Heart right ventricle (tissue), 16 donors: Measurements from ENCODE around the gene ZC3H10. TPM values are rescaled to one million over a fixed set of nuclear protein-coding genes. Genes with fewer than 3 reads are reported as not detected.

Source experiments
- ATAC-seq, 8 donors: fragments of 200-7000 bp; cut with Tn5 transposase; one replicate each; pipeline ENCODE4 v1.9.1; 2020; ENCODE audit warnings: mild to moderate bottlenecking in 8 of 8, moderate library complexity in 8 of 8, moderate number of reproducible peaks in 1 of 8
- DNase-seq, 2 donors: peaks; one replicate each; pipeline ENCODE4 v3.0.0-alpha.2; 2020
- H3K27ac ChIP-seq, 10 donors: fragments of 200-600 bp; sonication (generic) in 2 of 10; one replicate each; pipeline versions ENCODE4 v1.5.0 to v1.8.0; 2020 to 2022; ENCODE audit warnings: mild to moderate bottlenecking in 3 of 10
- H3K27me3 ChIP-seq, 7 donors: fragments of 200-600 bp; one replicate each; pipeline ENCODE4 v1.8.0; 2021 to 2022; ENCODE audit warnings: mild to moderate bottlenecking in 2 of 7
- H3K36me3 ChIP-seq, 9 donors: fragments of 200-600 bp; sonication (generic) in 1 of 9; one replicate each; pipeline versions ENCODE4 v1.5.0 to v1.8.0; 2020 to 2022; ENCODE audit warnings: mild to moderate bottlenecking in 2 of 9
- H3K4me1 ChIP-seq, 9 donors: fragments of 200-600 bp; sonication (generic) in 1 of 9; one replicate each; pipeline versions ENCODE4 v1.5.0 to v1.8.0; 2020 to 2022; ENCODE audit warnings: mild to moderate bottlenecking in 4 of 9
- H3K4me3 ChIP-seq, 10 donors: fragments of 200-600 bp; sonication (generic) in 2 of 10; one replicate each; pipeline versions ENCODE4 v1.5.0 to v1.8.0; 2020 to 2022; ENCODE audit warnings: mild to moderate bottlenecking in 7 of 10, moderate library complexity in 2 of 10
- H3K9me3 ChIP-seq, 11 donors: fragments of 200-600 bp in 10 of 11; sonication (generic) in 2 of 11; one replicate each; pipeline versions ENCODE4 v1.5.0 to v1.8.0; 2013 to 2022; ENCODE audit warnings: mild to moderate bottlenecking in 2 of 11, control low read depth in 1 of 11, moderate library complexity in 1 of 11
- CTCF ChIP-seq, 9 donors: fragments of 200-600 bp; sonication (generic) in 2 of 9; IDR thresholded peaks; one replicate each; pipeline versions ENCODE4 v1.5.0 to v1.8.0; 2021 to 2022; ENCODE audit warnings: antibody characterized with exemption in 9 of 9, mild to moderate bottlenecking in 5 of 9, moderate library complexity in 1 of 9
- WGBS, 2 donors: extraction: QIAGEN DNeasy Blood & Tissue Kit; methylation state at CpG; one replicate each; pipeline ENCODE4 v1.1.7; 2013; ENCODE audit warnings: inconsistent platforms in 1 of 2; 5-methylcytosine and 5-hydroxymethylcytosine counted together
- intact Hi-C, 10 donors: fragments of 100-400 bp; cut with DNase I; formaldehyde crosslinking; loops; one replicate each; pipeline versions ENCODE4 v1.11.1 to v1.14.2; 2022
- polyA plus RNA-seq, 2 donors: library from polyadenylated mRNA; stranded (reverse); fragments of 200-250 nt; gene quantifications; one replicate each; pipeline ENCODE4 v1.2.3, GENCODE V29; 2013
- total RNA-seq, 10 donors: library from RNA; stranded (reverse); fragmentation: NEBNext Ultra II Directional in 3 of 10; extraction: Animal tissue kit (Norgen Biotek cat#: 25700) in 3 of 10; gene quantifications; one replicate each; pipeline versions ENCODE4 v1.2.1 to v1.2.4, GENCODE V29; 2021 to 2023
- donor health status: Arrhythmogenic right ventricular cardiomyopathy.
- donor health status: ischemic (EF 13 %, LVEDD 7.1; RV severe dilation, severe dysfunction).
- donor health status: healthy with polysubstance abuse.
- donor health status: DM: no; HTN: yes; CAD: no.
- donor health status: DM: no; HTN: no; CAD: no.
- donor health status: ischemic (EF 25% LVEDD 6.9; RV normal size, moderate dysfunction).
- donor health status: ischemic (EF 25% LVEDD 5.7; RV mildly dilated, moderate dysfunction).
- donor health status: healthy.
- donor health status: DM: yes; HTN: yes; CAD: no.
- donor health status: Ischemic cardiomyopathy.
- donor health status: ischemic (EF 35%, LVEDD 5.7; RV mildly dilated, moderate dysfunction).
- donor health status: nonischemic (EF 11% LVEDD 7.7; RV severe dilation, severe dysfunction).
- donor health status: DM: yes; HTN: yes; CAD: no.
- donor health status: PGD.
- donor health status: ischemic (EF 29% LVEDD 5.4; RV normal size, mild dysfunction).
- donor health status: nonischemic (EF 23%, LVEDD 6.1; RV moderate dilation, normal function).

The ZC3H10 gene
- total and polyA plus RNA-seq, 12 donors, result 2.1 to 5.8 (median 4.8) TPM

GRCh38 chr12:56080556-56081138, 37.4 kb upstream of the ZC3H10 start:
- Histone ChIP-seq H3K36me3 (no peaks in the 10 kb centered on the region), H3K27me3 (peaks cover 0 to 32% (median 9%) of the 10 kb centered on the region in 7 donors), H3K9me3 (no peaks in the 10 kb centered on the region), H3K4me3 (peak overlapping the region in 9 of 10 donors; percentile 32 to 70 (median 57)), H3K27ac (no peak overlapping the region), H3K4me1 (peaks cover 0 to 23% (median 18%) of the 10 kb centered on the region in 9 donors)
- ATAC-seq (no peak), DNase-seq (no peak)
- intact Hi-C loops, result no loop called here
- 34 to 35% methylated on average over 20 of the region's 20 CpGs for WGBS, 2 donors
- TF ChIP-seq CTCF (IDR thresholded peaks at IDR 0.05), result no peak

- Histone ChIP-seq H3K4me3 (no peak overlapping the region), H3K4me1 (peaks cover 0 to 26% (median 18%) of the 10 kb centered on the region in 9 donors), H3K27me3 (peaks cover 0 to 32% (median 9%) of the 10 kb centered on the region in 7 donors), H3K9me3 (no peaks in the 10 kb centered on the region), H3K36me3 (no peaks in the 10 kb centered on the region), H3K27ac (no peak overlapping the region)
- no peak for ATAC-seq
- no peak for DNase-seq
- intact Hi-C loops, result no loop called here
- no peak for TF ChIP-seq CTCF (IDR thresholded peaks at IDR 0.05)
- 49 to 50% methylated on average over 6 of the region's 6 CpGs for WGBS, 2 donors
Observed at GRCh38 chr12:56081393-56082347, 36.4 kb upstream of the ZC3H10 start.

- no peak for ATAC-seq
- Histone ChIP-seq H3K4me3 (no peak overlapping the region), H3K27ac (no peak overlapping the region), H3K4me1 (peaks cover 0 to 33% (median 18%) of the 10 kb centered on the region in 9 donors), H3K36me3 (no peaks in the 10 kb centered on the region), H3K9me3 (no peaks in the 10 kb centered on the region), H3K27me3 (peaks cover 0 to 32% (median 9%) of the 10 kb centered on the region in 7 donors)
- WGBS, 2 donors, result 81 to 82% methylated on average over 2 of the region's 2 CpGs
- intact Hi-C loops, result no loop called here
- no peak for TF ChIP-seq CTCF (IDR thresholded peaks at IDR 0.05)
- DNase-seq, result no peak
Observed at GRCh38 chr12:56082382-56082781, 35.7 kb upstream of the ZC3H10 start.

- ATAC-seq (peak in 1 of 8 donors; percentile 2), DNase-seq (no peak)
- no peak overlapping the region for H3K27ac ChIP-seq
- 60 to 63% methylated on average over 3 of the region's 3 CpGs for WGBS, 2 donors
- H3K27me3 ChIP-seq, result peaks cover 0 to 32% (median 9%) of the 10 kb centered on the region in 7 donors
- no peak for TF ChIP-seq CTCF (IDR thresholded peaks at IDR 0.05)
- H3K9me3 ChIP-seq, result no peaks in the 10 kb centered on the region
- H3K4me1 ChIP-seq, result peaks cover 0 to 36% (median 18%) of the 10 kb centered on the region in 9 donors
- no peaks in the 10 kb centered on the region for H3K36me3 ChIP-seq
- no peak overlapping the region for H3K4me3 ChIP-seq
- intact Hi-C loops, result no loop called here
Observed at GRCh38 chr12:56082967-56083366, 35.1 kb upstream of the ZC3H10 start.
